CD4-positive, alpha-beta T cell (primary cell): Measurements from ENCODE around the gene NRDC. TPM values are rescaled to one million over a fixed set of nuclear protein-coding genes. Genes with fewer than 3 reads are reported as not detected.

Experiments
- ATAC-seq: fragments of 200-7000 bp; cut with Tn5 transposase; one replicate; pipeline ENCODE4 v1.10.0; 2022; ENCODE audit warnings: mild to moderate bottlenecking; ENCODE audit not compliant: poor library complexity
- CTCF ChIA-PET: fragments of 350-600 bp; sonication (Branson Sonifier 250); formaldehyde crosslinking; loops from one replicate; lab custom pipeline; 2021; ENCODE audit warnings: antibody characterized with exemption, inconsistent platforms; lab: Charles Lee
- POLR2A ChIA-PET: fragments of 350-600 bp; sonication (Branson Sonifier 250); formaldehyde crosslinking; loops from one replicate; lab custom pipeline; 2021; ENCODE audit warnings: antibody characterized with exemption, inconsistent platforms; lab: Charles Lee
- DNase-seq, 14 experiments: peaks; one replicate each; pipeline ENCODE4 v3.0.0-alpha.2; 2013 to 2020; ENCODE audit warnings: mixed read lengths in 2 of 14
- H3K27ac ChIP-seq, 2 donors: one replicate each; pipeline versions ENCODE4 v1.5.1 to v1.7.0; 2013; ENCODE audit warnings: low read length in 2 of 2, low read depth in 1 of 2, mild to moderate bottlenecking in 1 of 2
- H3K27me3 ChIP-seq, 2 experiments: 1 replicate in 1 of 2; 2 replicates in 1 of 2; pipeline versions ENCODE4 v1.6.1 to v1.7.0; 2013; ENCODE audit warnings: low read length in 2 of 2, control low read depth in 1 of 2, mild to moderate bottlenecking in 1 of 2, moderate library complexity in 1 of 2; ENCODE audit not compliant: insufficient read depth in 2 of 2, control insufficient read depth in 1 of 2
- H3K36me3 ChIP-seq: one replicate; pipeline ENCODE4 v1.6.1; 2013; ENCODE audit warnings: low read length, control low read depth; ENCODE audit not compliant: insufficient read depth
- H3K4me1 ChIP-seq: one replicate; pipeline ENCODE4 v1.6.1; 2013; ENCODE audit warnings: low read length, control low read depth; ENCODE audit not compliant: insufficient read depth
- H3K4me3 ChIP-seq: one replicate; pipeline ENCODE4 v1.5.1; 2013; ENCODE audit warnings: mild to moderate bottlenecking, low read length, moderate library complexity
- H3K9me3 ChIP-seq, 2 experiments: 1 replicate in 1 of 2; 2 replicates in 1 of 2; pipeline versions ENCODE4 v1.6.1 to v1.7.0; 2013; ENCODE audit warnings: low read length in 2 of 2, mild to moderate bottlenecking in 2 of 2, control low read depth in 1 of 2, moderate library complexity in 1 of 2; ENCODE audit not compliant: control insufficient read depth in 1 of 2, insufficient read depth in 1 of 2
- H3K27ac Mint-ChIP-seq: one replicate; pipeline ENCODE4 v1.8.0; 2020; ENCODE audit warnings: mixed read lengths
- H3K27me3 Mint-ChIP-seq: one replicate; pipeline ENCODE4 v1.8.0; 2021; ENCODE audit warnings: mixed read lengths
- H3K36me3 Mint-ChIP-seq: one replicate; pipeline ENCODE4 v1.8.0; 2021; ENCODE audit warnings: low read depth, mixed read lengths
- H3K4me1 Mint-ChIP-seq: one replicate; pipeline ENCODE4 v1.8.0; 2021; ENCODE audit warnings: low read depth, mixed read lengths
- H3K4me3 Mint-ChIP-seq: one replicate; pipeline ENCODE4 v1.8.0; 2020; ENCODE audit warnings: mild to moderate bottlenecking, mixed read lengths
- H3K9me3 Mint-ChIP-seq: one replicate; pipeline ENCODE4 v1.8.0; 2020; ENCODE audit warnings: mixed read lengths
- intact Hi-C, 2 experiments: fragments of 100-400 bp; cut with DNase I in 1 of 2; cut with micrococcal nuclease in 1 of 2; formaldehyde crosslinking; loops; one replicate each; pipeline versions ENCODE4 v1.15.1 to v1.9.0; 2023 to 2025; cut with DNase I, micrococcal nuclease
- microRNA-seq: library from miRNA; unstranded; fragments of <30 nt; microRNA quantifications from one replicate; pipeline ENCODE4 v1.2.0, GENCODE V29; 2021; ENCODE audit warnings: borderline microRNAs expressed, borderline replicate concordance
- total RNA-seq, 174 experiments: library from RNA in 2 of 174; stranded (reverse) in 2 of 174; gene quantifications; one replicate each; pipeline ENCODE4 v1.2.3 and lab custom pipeline; 2021 to 2026
- TF ChIP-seq, protein P1 (sequence below): fragments of 200-600 bp; IDR thresholded peaks from one replicate; pipeline ENCODE4 v1.8.0; 2022; ENCODE audit warnings: antibody characterized with exemption, mild to moderate bottlenecking

Gene NRDC
- total RNA-seq, 2 experiments from 2014 or later, result 59.0 to 62.4 TPM

DNA sequence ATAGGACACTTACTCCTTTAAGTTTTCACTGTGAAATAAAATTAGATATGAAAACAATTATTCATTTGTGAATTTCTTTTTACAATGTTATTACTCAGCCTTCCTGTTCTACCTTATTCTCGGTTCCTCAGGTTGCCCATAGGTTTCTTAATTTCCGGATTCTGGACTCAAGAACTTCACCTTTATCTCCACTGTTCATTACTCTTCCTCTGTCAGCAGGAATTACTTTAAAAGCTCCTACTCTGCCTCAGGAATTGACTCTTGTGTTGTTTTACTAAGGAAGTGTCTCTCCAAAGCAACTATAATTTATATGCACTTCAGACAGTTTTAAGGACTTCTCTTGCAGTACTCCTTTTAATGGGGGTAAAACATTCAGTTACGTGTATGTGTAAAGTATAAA, 137.9 kb downstream of the NRDC start:
- no peak overlapping the region for H3K27ac ChIP-seq
- peaks cover 6% of the 10 kb centered on the region for H3K36me3 Mint-ChIP-seq
- no peaks in the 10 kb centered on the region for H3K9me3 Mint-ChIP-seq
- no peak overlapping the region for H3K4me3 ChIP-seq
- H3K4me3 Mint-ChIP-seq, result no peak overlapping the region
- CTCF ChIA-PET, result interaction anchor here (1.0 kb wide), 1 partner anchor 27 kb away, joined by 3 read pairs; no protein-coding TSS in a partner anchor
- H3K27ac Mint-ChIP-seq, result no peak overlapping the region
- no peaks in the 10 kb centered on the region for H3K27me3 Mint-ChIP-seq
- intact Hi-C loops, result no loop called here
- H3K4me1 ChIP-seq, result no peaks in the 10 kb centered on the region
- DNase-seq, result no peak
- TF ChIP-seq, protein P1, sequence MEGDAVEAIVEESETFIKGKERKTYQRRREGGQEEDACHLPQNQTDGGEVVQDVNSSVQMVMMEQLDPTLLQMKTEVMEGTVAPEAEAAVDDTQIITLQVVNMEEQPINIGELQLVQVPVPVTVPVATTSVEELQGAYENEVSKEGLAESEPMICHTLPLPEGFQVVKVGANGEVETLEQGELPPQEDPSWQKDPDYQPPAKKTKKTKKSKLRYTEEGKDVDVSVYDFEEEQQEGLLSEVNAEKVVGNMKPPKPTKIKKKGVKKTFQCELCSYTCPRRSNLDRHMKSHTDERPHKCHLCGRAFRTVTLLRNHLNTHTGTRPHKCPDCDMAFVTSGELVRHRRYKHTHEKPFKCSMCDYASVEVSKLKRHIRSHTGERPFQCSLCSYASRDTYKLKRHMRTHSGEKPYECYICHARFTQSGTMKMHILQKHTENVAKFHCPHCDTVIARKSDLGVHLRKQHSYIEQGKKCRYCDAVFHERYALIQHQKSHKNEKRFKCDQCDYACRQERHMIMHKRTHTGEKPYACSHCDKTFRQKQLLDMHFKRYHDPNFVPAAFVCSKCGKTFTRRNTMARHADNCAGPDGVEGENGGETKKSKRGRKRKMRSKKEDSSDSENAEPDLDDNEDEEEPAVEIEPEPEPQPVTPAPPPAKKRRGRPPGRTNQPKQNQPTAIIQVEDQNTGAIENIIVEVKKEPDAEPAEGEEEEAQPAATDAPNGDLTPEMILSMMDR, result no peak
- POLR2A ChIA-PET, result interaction anchor here (1.2 kb wide), 1 partner anchor 12 kb away, joined by 3 read pairs; no protein-coding TSS in a partner anchor
- peaks cover 52% of the 10 kb centered on the region for H3K4me1 Mint-ChIP-seq
- no peaks in the 10 kb centered on the region for H3K27me3 ChIP-seq
- ATAC-seq, result no peak
- H3K36me3 ChIP-seq, result no peaks in the 10 kb centered on the region
- no peaks in the 10 kb centered on the region for H3K9me3 ChIP-seq

Small RNA genes lying within 50 kb of the gene (microRNA-seq; reads per million reads assigned to microRNA genes)
- gene MIR761, result not detected

Other genes starting within 250 kb of the NRDC start
- not detected for gene RAB3B, start 112.0 kb upstream of the NRDC start, total RNA-seq
- gene KTI12, start 155.1 kb upstream of the NRDC start, total RNA-seq, result 10 to 100 TPM; 23.4 to 24.0 TPM
- 10 to 100 TPM; 14.3 to 15.4 TPM for gene TXNDC12, start 176.5 kb upstream of the NRDC start, total RNA-seq
- 10 to 100 TPM; 29.4 to 34.1 TPM for gene BTF3L4, start 177.6 kb upstream of the NRDC start, total RNA-seq